CD4-positive, alpha-beta T cell treated with Interleukin-12 subunit alpha and Interleukin-12 subunit beta, for 1 hour (primary cell): ENCODE measurements around the gene TCEA2.

ENCODE experiments used
- DNase-seq: peaks from one replicate; pipeline ENCODE4 v3.0.0-alpha.2; 2020

The TCEA2 gene

DNA sequence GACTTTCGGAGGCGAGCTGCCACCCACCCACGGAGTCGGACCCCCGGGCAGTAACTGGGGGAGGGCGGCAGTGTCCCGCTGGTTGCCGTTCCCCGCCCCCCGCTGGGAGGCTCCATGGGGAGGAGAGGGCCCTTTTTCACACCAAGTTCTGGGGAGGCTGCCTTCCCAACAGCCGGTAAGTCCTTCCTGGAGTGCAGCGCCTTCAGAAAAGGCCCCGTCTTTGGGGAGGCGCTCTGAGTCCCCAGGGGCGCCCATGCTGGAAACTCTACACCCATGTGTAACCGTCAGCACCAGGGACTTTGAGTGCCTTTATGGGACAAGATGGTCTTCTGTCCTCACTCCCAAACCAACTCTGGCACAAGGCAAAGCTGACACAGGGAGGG, 13.1 kb upstream of the TCEA2 start:
- DNase-seq, result no peak

DNA sequence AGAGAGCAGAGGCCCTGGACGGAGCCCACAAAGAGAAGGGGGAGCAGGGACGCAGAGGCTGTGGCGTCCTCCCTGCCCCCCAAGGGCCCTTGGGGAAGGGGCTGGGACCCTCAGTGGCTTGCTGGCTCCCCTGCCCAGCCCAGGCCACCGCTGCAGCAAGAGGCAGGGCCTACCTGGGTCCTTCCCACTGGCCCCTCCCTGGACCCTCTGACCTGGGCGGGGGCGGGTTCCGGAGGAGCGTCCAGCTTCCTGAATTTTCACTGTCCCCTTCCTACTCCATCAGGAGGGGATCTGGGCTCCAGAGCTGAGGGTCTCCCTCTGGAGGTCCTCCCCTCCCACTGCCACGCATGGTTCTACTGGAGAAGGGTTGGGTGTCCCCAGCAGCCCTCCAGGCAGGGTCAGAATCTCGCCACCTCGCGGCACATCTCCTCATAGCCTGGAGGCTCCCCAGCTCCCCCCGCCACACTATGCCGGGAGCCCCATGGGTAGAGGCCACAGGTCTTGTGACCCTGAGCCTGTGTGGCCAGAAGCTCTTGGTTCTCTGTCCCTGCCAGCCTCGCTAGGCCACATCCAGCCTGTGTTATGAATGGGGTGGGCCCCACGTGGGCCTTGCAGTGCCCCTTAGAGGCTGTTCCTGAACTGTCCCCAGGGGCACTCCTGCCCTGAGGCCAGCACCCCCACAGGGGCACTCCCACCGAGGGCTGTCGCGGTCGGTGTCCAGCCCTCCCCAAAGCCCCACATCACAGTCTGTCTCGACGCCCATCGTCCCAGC, 12.6 kb upstream of the TCEA2 start:
- no peak for DNase-seq

DNA sequence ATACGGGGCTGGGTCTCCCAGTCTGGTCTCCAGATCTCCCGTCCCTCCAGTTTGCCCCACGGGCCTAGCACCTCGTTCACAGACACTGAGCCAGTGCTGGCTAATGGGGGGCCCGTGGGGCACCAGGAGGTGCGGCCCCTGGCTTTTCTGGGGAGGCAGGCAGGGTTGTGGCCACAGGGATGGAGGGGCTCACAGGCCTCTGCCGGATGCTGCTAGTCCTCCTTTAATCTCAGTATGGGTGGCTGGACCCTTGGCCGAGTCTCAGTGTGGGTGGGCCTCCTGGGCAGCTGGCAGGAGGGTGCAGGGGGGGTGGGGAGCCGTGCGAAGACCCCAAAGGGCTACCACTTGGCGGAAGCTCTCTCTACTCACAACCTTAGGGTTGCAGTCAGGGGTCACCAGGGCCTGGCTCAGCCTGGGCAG, 12.0 kb upstream of the TCEA2 start:
- no peak for DNase-seq

DNA sequence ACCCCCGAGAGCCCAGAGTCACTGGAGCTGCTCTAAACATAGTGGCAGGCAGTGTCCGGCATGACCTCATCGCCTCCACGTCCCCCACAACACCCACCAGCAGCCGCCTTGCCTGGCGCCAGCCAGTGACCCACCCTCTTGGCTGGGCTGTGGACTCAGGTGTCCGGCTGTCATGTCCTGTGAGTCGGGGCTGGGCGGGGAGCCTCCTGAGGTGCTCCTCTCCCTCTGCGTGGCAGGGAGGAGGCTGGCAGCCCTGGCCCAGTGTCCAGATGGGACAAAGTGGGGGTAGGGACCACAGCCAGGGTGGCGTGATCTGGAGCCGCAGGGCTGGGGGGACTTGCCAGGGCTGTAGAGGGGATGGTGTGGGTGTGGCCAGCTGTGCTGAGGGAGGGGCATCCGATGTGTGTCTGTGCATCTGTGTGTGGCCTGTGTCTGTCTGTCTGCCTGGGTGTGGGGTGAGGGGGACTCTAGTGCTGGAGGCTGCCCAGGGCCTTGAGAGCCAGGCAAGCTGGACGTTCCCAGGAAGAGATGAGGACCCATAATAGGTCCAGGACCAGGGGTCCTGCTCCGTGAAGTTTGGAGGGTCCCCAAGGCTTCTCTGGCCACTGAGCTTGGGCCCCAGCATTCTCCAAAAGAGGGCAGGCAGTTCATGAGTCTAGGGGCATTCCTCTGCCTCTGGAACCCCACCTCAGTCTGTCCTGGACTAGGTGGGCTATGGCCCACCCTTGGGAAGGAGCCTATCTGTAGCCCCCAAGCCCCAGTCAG, 11.3 kb upstream of the TCEA2 start:
- no peak for DNase-seq

DNA sequence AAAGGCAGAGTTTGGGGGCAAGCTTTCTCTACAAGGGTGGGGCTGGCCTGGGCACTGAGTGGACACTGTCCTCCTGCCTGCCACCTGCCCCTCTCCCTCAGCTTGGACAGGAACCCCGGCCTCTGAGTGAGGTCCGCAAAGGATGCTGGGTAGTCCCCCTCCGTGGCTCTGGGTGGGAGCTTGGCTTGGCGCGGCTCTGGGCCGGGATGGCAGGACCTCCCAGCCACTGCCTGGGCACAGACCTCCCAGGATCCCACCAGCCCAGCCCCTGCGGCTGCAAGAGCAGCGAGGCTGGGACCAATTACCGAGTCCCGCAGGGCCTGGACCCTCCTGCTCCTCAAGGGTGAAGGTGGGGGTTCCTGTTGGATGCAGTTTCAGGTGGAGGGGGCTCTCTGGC, 10.7 kb upstream of the TCEA2 start:
- no peak for DNase-seq

GRCh38 chr20:64052987-64053840, 9.8 kb upstream of the TCEA2 start:
- DNase-seq, result no peak

DNA sequence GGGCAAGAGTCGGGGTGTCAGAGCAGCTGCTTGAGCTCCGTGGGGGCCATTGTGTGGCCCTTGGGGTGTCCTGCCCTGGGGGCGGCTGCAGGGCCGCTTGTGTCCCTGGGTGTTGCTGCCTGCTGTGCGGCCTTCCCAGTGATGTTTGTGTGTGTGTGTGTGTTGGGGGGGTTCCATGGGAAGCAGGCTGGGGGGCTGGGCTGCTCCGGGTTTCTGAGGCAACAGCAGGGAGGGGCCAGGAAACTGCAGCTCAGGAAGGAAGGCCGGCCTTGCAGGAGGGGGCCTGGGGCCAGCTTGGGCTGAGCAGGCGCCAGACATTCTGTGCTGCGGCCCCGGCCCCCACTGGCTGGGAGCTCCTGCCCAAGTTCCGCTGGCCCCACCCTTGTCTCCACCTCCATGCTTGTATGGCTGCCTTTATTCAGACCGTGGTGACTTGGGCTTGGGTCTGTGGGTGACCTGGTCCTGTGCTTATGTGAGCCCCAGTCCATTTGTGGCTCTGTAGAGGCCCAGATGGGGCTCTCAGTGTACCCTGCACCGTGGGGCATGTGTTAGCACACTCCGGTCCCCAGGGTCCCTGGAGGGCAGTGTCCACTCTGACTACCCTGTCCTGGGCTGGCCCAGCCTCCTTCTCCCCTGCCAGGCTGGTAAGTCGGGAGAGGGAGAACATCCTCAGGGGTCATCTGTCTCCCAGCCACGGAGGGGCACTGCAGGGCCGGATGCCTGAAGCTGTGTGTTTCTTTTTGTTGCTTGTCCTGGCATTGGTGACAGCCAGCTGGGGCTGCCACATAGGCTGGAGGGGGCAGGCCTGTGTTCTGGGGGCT, 8.9 kb upstream of the TCEA2 start:
- no peak for DNase-seq

DNA sequence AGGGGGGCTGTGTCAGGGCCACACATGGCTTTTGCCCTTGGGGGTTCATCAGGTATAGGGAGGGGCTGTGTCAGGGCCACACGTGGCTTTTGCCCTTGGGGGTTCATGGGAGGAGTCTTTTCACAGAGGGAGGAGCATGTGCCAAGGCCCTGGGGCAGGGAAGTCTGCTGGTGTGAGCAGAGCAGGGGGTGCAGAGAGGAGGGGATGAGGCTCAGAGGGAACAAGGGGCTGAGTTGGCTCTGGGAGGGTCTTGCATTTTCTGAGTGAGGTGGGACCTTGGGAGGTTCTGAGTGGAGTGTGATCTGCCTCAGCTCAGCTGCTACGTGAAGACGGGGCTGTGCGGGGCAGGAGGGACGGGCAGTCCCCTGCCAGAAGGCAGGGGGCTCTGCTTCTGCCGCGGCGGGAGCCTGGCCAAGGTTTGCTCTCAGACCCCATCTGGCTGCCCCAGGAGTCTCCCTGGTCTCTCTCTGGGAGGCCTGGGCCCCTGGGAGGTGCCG, 7.6 kb upstream of the TCEA2 start:
- no peak for DNase-seq

DNA sequence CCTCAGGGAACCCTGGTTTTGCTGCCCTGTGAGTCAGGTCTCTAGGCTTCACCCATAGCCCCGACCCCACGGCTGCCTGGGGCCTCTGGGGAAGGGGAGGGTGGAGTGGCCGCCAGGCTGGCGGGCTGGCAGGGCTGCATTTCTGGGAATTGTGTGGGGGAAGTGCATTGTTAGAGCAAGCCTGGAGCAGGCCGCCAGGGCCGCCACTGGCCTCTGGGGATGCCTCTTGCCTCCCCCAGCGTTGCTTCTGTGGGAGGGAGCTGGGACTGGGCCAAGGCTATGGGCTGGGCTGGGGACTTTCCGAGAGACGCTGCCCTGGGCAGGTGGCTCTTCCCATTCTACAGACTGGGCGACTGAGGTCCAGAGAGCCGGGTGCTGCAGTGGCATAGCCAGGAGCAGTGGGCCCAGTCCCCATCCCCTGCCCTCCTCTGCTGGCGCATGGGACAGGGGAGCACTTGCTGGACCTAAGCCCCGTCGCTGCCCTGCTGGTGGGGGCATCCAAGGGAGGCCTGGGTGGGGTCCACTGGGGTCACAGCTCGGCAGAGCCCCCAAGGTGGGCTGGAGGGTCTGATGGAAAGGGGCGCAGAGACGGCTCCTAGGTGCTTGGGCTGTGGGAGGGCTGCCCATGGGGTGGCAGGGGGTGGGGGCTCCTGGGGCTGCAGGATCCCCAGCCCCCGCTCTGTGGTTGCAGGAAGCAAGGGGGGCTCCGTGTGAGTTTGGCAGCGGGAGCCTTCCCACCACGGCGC, 6.9 kb upstream of the TCEA2 start:
- no peak for DNase-seq

DNA sequence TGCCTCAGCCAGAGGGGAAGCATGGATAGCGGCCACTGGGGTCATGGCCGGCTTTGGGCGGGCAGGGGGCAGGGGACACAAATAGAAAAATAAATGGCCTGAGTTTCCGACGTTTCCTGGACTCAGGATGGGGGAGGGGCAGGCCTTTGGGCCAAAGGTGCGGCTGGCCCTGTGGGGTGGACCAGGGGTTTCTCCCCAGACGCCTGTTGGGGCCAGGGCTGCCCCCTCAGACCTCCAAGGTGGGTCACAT, 6.4 kb upstream of the TCEA2 start:
- no peak for DNase-seq

DNA sequence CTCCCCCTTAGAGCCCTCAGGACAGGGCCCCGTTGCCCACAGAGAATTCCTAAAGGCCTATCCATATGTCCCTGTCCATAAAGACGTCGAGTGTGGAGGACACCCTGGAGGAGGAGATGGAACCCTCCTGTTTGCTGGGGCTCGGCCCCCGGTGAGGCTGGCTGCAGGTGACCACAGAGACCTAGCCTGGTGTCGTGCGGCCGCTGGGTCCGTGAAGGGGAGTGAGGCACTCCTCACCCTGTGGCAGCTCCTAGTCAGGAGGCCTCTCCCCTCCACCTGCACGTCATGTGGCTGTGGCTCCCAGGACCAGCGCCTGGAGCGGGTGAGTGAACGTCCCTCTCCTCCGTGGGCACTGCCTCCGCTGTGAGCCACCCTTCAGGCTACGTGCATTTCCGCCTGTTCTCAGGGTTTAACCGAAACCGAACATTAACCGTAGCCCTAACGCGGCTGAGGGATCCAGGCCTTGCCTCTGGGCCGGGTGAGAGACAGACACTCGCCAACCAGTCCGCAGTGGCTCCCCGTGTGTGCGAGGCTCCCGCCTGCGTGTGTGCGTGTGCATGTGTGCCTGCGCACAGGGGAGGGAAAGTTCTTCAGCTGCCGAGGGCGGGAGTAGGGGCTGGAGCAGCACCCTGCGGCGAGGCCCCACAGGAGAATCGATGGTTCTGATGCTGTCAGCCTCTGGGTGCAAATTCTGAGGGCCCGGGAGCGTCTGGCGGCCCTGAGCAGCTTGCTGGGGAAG, 5.9 kb upstream of the TCEA2 start:
- no peak for DNase-seq

DNA sequence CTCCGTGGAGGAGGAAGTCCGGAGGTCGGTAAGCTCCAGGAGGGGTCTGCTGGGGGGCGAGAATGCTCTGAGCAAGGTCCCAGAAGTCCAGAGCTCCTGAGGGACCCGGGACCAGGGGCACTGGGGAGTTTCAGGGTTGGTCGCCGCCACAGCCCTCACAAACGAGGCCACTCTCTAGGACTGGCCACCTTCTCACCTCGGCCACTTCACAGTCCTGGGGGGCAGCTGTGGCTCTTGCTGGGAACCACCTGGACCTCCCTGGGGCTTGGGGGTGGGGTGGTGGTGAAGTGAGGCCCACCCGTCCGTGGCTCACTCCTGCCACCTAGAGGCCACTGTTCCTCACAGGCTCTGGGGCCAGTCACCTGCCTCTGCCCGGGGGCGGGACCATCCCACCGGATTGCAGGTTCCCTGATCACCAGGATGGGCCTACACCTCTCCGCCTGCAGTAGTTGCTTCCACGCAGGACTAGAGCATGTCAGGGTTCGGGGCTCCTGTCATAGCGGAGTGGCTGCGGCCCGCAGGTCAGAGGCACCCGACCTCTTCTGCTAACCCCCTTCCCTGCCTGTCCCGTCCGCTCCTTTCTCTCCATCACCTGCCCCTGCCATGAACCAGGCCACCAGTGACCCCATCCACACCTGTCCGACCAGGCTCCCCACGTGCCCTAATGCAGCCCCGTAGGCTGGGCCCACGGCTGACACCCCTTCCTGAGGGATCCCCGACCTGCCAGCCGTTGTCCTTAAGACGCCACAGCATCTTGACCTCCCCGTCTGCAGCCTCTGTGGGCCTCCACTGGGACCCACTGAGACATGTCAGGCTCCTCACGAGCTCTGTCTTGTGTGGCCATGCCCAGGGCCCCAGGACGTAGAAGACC, 5.1 kb upstream of the TCEA2 start:
- peak; percentile 82 for DNase-seq

DNA sequence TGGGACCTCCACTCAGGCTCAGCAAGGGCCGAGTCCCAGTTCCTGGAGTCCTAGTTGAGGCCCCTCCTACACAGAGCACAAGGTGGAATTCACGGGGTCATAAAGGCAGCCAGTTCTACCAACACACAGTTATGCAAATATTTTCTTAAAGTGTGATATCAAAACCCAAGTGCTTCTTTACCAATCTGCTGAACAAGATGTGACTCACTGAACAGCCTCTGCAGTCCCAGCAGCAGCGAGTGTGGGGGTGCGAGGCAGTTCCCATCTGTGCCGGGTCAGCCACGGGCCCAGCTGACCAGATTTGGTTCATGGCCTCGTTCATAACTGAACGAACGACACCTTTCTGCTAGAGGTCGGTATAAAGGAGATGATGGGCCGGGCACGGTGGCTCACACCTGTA, 4.5 kb upstream of the TCEA2 start:
- DNase-seq, result no peak

DNA sequence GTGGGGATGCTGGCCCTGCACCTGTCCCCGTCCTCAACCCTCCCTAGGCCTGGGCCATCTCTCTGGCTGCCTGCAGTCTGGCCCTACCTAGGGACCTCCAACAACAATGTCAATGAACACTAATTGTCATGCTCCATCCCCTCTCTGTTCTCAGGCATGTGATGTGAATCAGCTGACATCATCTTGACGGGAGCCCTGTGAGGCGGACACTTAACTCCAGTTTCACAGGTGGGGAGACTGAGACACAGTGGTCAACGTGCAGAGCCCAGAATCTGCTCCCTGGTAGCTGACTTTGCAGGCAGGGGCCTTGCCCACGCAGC, 762 bp upstream of the TCEA2 start:
- no peak for DNase-seq

- DNase-seq, result no peak
These were observed 569 bp downstream of the TCEA2 start for GRCh38 chr20:64063389-64064144.

DNA sequence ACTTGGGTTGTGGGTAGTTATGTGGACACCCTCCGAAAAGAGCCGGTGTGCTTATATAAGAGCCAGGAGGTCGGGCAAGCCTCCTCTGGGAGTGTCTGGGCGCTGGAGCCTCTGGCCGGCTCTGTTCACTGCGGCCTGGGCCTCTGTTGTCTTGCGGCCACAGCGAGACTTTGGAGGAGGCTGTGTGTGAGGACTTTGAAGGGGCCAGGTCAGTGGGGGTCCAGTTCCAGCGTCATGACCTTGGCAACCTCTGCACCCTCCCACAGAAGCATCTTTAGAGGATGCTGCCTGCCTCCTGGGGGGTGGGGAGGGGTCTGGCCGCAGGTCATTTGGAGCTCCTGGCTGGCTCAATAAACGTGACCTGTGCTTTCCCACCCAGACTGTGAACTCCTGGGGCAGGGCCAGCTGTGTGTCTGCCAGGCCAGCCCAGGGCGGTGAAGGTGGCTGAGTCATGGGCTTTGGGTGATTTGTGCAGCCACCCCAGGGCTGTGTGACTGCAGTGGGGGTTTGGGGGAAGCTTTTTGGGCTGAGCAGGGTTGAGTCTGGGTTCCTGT, 1.2 kb downstream of the TCEA2 start:
- no peak for DNase-seq

DNA sequence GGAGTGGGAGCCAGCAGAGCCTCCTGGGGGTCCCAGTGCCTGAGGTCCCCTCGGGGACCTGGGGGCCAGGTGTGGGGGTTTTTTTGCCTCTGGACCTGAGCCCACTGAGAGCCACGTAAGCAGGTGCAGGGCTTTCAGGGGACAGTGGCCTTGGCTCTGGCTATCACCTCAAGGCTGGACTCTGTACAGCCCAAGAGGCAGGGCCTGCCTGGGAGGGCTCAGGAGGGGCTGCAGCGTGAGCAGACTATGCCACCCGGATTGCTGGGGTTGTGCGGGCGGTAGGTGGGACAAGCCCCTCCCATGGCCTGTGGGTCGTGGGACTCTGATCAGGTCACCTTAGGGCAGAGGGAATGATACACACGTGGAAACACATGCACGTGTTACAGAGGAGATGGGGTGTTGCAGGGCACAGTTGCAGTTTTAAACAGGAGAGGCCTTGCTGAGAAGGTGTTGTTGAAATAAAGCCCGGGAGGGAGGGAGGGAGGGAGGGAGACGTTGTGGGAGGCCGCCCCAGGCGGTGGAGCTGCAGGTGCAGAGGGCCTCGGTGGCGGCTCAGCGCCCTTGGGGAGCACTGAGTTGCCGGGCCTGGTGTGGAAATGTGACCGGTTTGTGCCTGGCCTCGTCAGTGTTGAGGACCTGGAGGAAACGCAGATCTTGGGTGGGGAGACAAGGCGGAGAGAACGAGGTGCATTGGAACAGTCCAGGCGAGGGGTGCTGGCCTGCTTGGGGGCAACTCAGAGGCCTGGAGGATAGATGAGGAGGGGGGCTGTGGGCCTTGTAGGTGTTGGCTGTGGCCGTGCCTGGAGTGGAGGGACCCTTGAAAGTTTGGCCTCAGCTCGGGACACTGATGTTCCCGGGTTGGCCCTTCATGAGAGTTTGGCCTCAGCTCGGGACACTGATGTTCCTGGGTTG, 2.3 kb downstream of the TCEA2 start:
- no peak for DNase-seq

GRCh38 chr20:64065974-64066343, 3.0 kb downstream of the TCEA2 start:
- peak; percentile 72 for DNase-seq
